GM21367 (cell line): ENCODE results near the gene CRABP1.

Source experiments
- ATAC-seq: cut with Tn5 transposase; IDR thresholded peaks from one replicate; pipeline ENCODE4 v1.9.1; 2021; ENCODE audit not compliant: unreplicated experiment

CRABP1 gene

GRCh38 chr15:78340231-78341056, at the start of gene CRABP1:
Gene CRABP1, plus strand, starts transcription at chr15:78340353. Its CDS starts 76 bp downstream, at chr15:78340429.
- no peak for ATAC-seq

DNA sequence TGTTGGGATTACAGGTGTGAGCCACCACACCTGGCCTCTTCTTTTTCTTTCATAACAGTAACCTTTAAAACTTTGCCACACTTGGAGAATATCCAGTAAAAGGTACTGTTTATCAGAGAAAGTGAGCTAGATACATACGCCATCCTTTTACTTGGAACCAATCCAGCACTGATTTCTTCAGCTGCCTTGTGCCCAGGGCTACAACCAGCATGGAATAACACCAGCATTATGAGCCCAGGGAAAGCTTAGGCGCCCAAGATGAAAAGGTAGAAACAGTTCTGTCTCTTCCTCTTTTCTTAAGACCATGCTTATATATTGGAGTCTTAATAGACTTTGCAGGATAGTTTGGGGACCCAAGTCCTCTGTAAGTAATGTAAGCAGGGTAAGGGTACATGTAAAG, 49.1 kb upstream of the CRABP1 start:
- ATAC-seq: no peak

DNA sequence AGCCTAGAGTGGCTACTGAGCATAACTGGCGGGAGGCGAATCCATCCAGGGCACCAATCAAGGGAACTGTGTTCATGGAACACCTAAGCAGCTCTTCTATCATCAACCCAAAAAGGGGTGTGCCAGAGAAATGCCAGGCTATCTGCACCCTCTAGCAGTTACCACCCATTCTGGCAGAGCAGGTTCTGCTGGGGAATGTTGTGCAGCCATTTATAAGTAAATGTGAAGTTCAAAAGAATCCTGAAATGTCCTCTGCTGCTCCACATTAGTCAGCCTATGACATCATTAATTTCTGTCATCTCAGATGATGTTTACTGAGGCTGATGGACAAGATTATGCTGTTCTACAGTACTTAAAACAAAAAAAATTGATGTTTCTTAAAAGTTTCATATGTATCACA, 48.5 kb upstream of the CRABP1 start:
- ATAC-seq: no peak

DNA sequence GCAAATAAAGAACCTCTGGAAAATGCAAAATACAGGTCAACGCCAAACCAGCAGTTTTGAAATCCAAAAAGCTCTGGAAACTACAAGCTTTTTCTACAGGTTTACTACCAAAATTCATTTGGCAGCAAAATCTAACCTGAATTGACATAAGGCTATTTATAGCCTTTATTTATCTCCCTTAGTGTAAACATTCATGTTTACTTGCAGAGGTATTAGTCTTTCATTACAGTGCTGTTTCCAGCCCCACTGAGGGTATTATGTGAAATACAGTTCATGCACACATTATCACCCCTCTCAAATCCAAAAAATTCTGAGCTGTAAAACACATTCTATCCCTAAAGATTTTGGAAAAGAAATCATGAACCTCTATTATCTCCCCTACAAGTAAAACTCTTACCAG, 47.9 kb upstream of the CRABP1 start:
- no peak for ATAC-seq

- peak; percentile 65 for ATAC-seq
Observed at GRCh38 chr15:78299101-78299930, 40.8 kb upstream of the CRABP1 start, which contains the start of gene SKIC8. Gene SKIC8, minus strand, starts transcription at chr15:78299609. Its CDS starts 3,923 bp downstream, at chr15:78295686.

DNA sequence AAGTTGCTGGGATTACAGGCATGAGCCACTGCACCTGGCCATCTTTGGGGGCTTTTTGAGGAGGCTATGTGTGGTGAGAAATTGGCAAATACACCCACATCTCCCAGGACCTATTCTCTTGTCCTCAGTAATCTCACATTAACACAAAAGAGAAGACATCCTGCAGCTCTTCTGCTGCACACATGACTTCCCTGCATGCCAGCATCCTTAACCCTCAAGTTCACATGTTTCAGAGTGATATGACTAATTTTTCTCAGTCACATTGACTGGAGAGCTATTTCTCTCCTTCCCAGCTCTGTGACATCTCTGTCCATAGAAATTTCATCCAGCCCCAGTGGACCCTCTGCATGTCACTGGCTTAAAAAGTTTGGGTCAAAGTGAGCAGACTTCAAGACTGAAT, 38.8 kb upstream of the CRABP1 start:
- no peak for ATAC-seq

DNA sequence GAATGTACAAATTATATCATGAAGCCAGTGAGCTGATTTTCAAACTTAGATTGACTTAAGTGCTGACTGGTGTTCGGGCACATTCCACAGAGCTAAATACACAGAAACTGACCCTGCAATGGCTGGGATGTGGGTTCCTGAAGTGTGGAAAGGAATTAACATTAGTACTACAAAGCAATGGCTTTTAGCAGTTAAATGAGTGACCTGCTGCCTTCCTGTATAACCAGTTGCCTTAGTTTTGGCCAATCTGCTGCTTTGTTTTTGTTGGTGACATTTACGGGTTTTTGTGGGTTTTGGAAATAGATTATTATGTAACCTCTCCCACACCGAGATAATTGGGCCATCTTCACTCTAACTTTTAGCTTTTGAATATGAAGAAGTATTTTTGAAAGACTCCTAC, 38.3 kb upstream of the CRABP1 start:
- ATAC-seq: no peak

DNA sequence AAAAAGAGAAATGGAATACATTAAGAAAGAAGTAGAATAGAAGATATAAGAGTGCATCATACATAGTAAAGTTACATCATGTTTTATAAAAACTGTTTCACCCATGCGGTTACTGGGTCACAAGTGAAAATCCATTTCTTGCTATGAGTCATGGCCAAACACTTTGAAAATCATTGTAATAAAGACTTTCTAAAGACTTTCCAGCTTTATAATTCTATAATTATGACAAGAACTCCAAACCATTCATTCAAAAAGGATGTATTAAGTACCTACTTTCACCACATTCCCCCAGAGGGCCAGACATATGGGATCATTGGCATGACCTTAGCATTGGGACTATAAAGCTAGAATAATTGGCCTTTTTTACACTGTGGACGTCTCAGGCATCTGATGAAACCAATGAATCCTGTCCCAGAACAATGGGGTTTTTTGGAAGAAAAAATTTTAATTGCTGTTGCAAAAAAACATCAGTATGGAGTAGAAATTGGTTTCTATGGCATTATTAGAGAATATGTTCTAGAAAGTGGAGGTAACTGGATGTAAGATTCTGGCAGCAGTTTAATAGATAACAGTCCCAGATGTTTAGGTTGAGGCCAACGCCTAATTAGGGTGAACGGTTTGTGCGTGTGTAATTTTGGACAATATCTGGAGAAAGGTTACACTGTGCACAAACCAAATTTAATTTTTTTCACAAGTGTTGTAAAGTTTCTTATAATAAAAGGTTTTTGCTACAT, 37.4 kb upstream of the CRABP1 start:
- no peak for ATAC-seq

DNA sequence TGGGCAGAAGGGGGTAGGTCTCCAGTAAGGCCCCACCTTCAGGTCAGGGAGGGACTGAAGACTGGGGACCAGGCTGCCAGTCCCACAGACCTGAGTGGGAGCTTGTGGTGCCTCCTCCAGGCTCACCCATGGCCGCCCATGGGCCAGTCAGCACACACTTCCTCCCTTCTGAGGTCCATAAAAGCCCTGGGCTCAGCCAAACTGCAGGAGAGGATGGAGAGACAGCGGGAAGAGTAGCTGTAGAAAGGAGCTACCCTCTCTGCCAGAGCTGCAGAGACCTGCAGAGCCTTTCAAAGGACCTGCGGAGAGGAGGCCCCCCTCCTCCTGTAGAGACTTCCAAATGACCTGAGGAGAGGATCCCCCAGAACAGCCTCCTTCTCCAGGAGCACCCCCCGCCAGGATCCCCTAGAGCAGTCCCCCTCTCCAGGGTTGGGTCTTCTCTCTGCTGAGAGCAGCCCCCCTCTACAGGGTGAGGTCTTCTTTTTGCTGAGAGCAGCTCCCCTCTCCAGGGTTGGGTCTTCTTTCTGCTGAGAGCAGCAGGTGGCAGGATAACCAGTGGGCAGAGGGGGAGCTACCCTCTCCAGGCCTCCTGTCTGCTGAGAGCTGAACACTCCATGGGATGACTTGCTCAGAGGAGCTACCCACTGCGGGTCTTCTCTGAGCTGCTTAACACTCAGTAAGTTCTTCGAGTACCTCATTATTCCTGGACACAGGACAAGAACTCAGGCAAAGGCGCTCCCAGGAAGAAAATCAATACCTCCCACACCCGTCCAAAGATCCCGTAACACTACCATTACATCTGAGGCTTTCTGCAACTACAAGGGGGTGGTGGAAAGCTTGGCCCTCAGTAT, 35.7 kb upstream of the CRABP1 start:
- ATAC-seq: no peak

GRCh38 chr15:78306176-78306774, 33.9 kb upstream of the CRABP1 start:
- ATAC-seq: no peak

GRCh38 chr15:78307976-78308375, 32.2 kb upstream of the CRABP1 start:
- ATAC-seq: no peak

- ATAC-seq: no peak
Observed at GRCh38 chr15:78308422-78309032, 31.6 kb upstream of the CRABP1 start.

DNA sequence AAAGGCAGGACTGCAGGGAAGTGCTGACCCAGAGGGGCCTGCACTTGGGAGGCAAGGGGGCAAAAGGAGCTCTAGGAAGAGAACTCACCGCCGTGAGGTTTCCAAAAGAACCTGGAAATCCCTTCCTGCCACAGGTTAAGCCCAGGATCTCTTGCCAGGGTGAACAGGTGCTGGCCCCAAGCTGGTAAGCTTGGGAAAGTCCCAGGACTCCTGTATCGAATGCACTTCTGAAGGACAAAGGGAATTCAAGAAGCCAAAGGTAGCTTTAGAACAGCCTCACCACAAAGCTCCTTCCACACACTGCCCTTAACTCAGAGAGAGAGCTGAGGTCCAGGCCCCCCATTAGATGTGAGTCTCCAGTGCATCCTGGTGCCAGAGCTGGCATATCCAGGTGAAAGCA, 28.9 kb upstream of the CRABP1 start:
- ATAC-seq: no peak

GRCh38 chr15:78312536-78312935, 27.6 kb upstream of the CRABP1 start:
- no peak for ATAC-seq

- ATAC-seq: no peak
Observed at GRCh38 chr15:78312957-78313356, 27.2 kb upstream of the CRABP1 start.

DNA sequence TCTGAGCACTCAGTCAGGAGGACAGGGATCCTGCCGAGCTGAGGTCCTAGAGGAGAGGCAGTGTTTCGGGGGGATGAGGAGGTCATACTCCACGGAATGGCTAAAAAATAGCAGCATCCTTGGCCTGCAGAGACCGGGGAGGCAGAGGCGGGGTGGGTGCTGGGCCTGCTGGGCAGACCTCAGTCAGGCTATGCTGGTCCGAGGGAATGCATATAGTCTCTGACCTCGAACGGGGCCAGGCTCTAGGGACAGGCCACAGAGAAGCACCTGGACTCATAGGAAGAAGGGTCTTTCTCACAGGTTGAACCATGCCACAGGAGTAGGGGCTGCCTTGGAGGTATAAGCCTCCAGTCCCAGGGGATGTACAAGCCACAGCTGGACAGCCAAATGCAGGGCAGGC, 26.8 kb upstream of the CRABP1 start:
- no peak for ATAC-seq

- no peak for ATAC-seq
Observed at GRCh38 chr15:78314181-78314581, 26.0 kb upstream of the CRABP1 start.

DNA sequence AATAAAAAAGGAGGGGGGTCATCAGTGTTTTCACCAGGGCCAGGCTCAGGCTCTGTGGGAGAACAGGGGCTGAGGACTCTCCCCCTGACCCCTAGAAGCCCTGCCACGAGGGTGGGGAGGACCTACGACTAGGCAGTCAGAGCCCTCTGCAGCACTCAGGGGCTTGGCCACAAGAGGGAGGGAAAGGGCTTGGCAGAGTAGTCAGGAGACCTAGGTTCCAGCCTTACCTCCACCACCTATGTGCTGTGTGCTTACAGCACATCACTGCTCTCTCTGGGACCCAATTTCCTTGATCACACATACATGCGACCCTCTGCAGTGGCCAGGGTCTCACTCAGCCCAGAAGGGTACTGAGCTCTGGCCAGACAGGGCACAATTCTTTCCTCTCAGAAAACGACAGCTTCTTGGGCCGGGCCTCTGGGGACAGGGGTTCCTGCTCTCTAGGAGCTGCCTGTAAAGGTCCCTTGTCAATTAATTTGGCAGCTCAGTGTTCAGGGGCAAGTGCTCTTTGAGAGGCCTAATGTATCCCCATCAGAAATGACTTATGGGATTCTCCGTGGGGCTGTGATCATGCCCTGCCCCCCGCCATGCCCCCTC, 24.4 kb upstream of the CRABP1 start:
- ATAC-seq: no peak
